IPS-15b (cell line): ENCODE results near the gene TMSB15A.
"Not testable (repeated sequence)": the region's sequence is repeated elsewhere in the genome, so short reads cannot be mapped to it uniquely, and the experiment has no call there.

Source experiments
- H3K27me3 ChIP-seq: one replicate; pipeline ENCODE4 v1.6.1; 2013; ENCODE audit warnings: low read length; ENCODE audit not compliant: control insufficient read depth, insufficient read depth
- H3K36me3 ChIP-seq: one replicate; pipeline ENCODE4 v1.6.1; 2013; ENCODE audit warnings: low read length; ENCODE audit not compliant: control insufficient read depth, insufficient read depth
- H3K4me1 ChIP-seq: one replicate; pipeline ENCODE4 v1.6.1; 2013; ENCODE audit warnings: mild to moderate bottlenecking, low read length; ENCODE audit not compliant: control insufficient read depth, insufficient read depth
- H3K4me3 ChIP-seq: one replicate; pipeline ENCODE4 v1.5.1; 2013; ENCODE audit warnings: low read depth, low read length
- H3K9ac ChIP-seq: one replicate; pipeline ENCODE4 v1.6.1; 2013; ENCODE audit warnings: low read depth, mild to moderate bottlenecking, low read length
- H3K9me3 ChIP-seq: one replicate; pipeline ENCODE4 v1.6.1; 2013; ENCODE audit warnings: mild to moderate bottlenecking, low read length; ENCODE audit not compliant: control insufficient read depth, insufficient read depth

TMSB15A gene

DNA sequence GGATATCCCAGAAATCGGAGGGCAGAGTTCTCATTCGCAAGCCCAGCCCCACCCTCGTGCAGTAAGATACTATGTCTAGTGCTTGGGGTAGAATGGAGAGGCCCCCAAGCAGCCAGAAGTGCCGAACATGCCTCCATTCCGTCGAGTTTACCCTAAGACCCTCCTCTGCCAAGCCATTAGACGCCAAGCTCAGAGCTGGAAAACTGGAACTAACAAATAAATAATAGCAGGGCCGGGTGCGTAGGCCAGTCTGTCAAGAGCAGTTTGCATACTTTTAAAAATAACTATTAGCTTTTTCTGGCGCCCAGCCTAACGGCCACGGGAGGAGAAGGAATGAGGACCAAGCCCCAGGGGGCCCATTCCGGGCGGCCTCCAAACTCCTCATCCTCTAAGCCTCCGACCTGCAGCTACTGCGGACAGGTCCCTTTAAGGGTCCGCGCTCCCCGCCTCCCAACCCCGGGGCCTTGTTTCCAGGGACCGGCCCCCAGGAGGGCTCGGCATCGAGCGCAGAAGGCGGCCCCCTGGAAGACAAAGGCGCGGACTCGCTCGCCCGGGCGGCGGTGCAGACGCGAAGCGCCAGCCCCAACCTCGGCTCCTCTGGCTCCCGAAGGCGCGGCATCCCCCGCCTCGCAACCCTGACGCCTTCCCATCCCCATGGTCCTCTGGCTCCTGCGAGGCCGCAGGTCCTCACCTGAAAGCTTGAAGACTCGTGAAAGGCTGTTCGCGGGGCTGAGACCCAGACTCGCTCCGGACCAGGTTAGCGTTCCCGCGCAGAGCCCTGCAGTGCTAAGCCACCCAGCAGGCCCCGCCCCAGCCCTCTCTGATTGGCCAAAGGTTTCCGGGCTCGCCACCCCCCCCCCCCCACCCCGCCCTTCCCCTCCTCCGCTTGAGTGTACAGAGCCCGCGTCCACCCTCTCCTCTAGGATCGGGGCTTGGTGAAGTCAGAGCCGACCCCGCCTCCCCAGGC, at the start of gene TMSB15A:
Gene TMSB15A, minus strand, starts transcription at position 765 of the 967 bp plus-strand sequence.
- H3K9ac ChIP-seq = no peak within 1 kb of the TSS
- H3K4me3 ChIP-seq = peak within 1 kb of the TSS; percentile 48
- H3K27me3 ChIP-seq = peaks cover 10% of the 10 kb centered on the region
- no peaks in the 10 kb centered on the region for H3K9me3 ChIP-seq
- H3K36me3 ChIP-seq = no peaks in the 10 kb centered on the region
- H3K4me1 ChIP-seq = no peaks in the 10 kb centered on the region

DNA sequence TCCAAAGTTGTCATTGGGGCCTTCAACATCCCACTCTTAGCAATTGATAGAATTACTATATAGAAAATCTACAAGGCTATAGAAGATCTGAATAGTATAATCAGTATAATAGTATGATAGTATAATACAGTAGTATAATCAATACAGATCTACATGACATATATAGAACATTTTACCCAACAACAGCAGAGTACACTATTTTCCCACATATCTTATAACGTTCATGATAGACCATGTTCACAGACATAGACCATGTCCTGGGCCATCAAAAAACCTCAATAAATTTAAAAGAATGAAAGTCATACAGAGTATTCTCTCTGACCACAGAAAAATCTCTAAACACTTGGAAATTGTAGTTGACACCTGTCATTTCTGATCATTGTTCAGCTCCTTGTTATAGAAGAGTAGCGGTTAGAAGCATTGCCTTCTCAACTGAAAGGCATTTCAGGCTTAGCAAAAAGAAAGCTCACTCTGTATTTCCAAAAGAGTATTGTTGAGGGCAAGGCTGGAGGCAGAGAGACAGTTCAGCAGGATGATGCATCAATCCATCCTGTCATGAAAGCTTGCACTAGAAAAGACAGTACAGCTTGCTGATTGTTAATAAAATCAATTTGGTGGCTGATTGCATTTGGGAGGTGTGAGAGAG, 44.0 kb upstream of the TMSB15A start:
- no peaks in the 10 kb centered on the region for H3K36me3 ChIP-seq
- H3K9me3 ChIP-seq = no peaks in the 10 kb centered on the region
- no peaks in the 10 kb centered on the region for H3K4me1 ChIP-seq
- H3K27me3 ChIP-seq = no peaks in the 10 kb centered on the region
- H3K9ac ChIP-seq = no peak overlapping the region
- no peak overlapping the region for H3K4me3 ChIP-seq

DNA sequence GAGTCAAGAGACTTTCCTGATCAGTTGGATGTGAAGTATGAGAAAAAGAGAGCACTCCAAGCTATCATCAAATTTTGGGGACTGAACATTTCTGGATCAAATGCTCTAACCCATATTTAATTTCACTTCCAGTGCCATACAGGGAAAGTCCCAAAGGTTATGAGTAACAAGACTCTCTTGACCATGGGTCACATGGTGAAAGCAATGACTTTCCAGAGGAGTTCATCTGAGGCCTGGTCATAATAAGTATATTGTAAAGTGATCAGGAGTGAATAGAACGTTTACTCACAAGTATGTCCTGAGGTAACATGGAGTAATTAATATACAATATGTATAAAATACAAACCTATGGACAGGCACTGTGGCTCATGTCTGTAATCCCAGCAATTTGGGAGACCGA, 42.1 kb upstream of the TMSB15A start:
- Histone ChIP-seq H3K9ac (no peak overlapping the region), H3K27me3 (no peaks in the 10 kb centered on the region), H3K9me3 (no peaks in the 10 kb centered on the region), H3K4me3 (no peak overlapping the region), H3K36me3 (no peaks in the 10 kb centered on the region), H3K4me1 (no peaks in the 10 kb centered on the region)

DNA sequence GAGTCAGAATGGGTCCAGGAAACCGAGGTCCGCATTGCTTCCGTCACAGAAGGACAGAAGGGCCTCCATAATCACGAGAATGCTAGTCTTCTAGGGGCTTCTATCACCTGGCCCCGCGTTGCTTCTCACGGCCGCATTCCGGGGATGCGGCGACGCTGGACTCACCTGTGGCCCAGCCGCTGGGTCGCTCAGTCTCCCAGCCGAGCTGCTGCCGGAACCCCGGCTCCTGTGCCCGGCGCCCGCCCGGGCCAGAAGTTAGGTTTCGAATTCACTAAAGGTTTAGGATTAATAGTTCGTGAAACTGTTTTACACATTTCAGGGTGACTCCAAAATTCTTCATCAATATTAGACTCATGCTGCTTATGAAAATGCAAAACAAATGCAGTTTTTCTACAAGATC, 31.7 kb upstream of the TMSB15A start:
- Histone ChIP-seq H3K9me3 (no peaks in the 10 kb centered on the region), H3K9ac (no peak overlapping the region), H3K4me1 (no peaks in the 10 kb centered on the region), H3K4me3 (no peak overlapping the region), H3K27me3 (peaks cover 14% of the 10 kb centered on the region), H3K36me3 (no peaks in the 10 kb centered on the region)

DNA sequence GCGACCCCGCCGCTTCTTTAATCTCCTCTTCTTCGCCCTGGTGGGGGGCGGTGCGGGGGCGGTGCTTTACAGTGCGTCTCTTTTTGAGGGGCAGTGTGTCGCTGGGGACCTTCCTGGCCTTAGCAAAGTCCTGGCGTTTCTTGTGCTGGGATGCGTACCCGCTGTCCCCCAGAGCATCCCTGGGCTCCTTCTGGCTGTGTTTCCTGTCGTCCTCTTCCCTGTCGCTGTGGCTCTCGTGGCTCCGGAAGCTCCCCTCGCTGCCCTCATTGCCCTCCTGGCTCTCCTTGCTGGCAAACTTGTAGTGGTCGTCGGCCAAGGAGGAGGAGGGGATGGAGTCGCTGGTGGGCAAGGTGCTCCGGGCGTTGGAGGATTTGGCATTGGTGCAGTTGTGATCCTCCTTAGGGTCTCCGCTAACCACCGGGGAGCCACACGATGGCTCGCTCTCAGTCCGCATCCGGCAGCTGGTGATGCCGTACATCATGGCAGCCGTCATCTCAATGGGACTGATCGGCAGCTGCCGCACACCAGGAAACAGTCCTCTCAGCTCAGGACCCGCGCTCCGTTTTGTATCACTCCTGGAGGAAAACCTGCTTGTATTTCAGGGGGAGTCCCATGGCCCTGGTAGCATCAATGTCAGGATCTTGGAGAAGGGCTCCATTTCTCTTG, 30.4 kb upstream of the TMSB15A start:
- Histone ChIP-seq H3K27me3 (peaks cover 14% of the 10 kb centered on the region), H3K4me1 (no peaks in the 10 kb centered on the region), H3K4me3 (peak overlapping the region; percentile 43)

DNA sequence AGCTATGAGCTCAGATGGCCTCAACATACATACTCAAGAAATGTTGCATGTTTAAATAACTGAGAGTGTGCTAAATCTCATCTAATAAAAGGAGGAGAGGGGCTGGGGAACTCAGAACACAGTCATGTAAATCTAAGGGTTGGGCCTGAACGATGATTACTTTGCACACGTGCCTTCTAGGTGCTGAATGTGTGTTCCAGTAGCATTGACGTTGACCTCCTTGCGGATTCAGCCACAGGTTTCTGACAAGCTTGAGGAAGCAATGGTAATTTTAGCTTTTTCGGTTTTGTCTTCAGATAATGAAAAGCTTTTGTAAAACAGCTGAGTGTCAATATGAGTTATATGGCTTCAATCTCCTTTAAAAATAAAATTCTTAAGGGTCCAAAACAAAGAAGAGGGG, 29.6 kb upstream of the TMSB15A start:
- H3K4me1 ChIP-seq, H3K4me3 ChIP-seq, H3K9me3 ChIP-seq, H3K9ac ChIP-seq, H3K36me3 ChIP-seq: not testable (repeated sequence)
- peaks cover 14% of the 10 kb centered on the region for H3K27me3 ChIP-seq

More for the DNA sequence above, 30.4 kb upstream of the TMSB15A start:
- H3K9me3 ChIP-seq = no peaks in the 10 kb centered on the region
- no peaks in the 10 kb centered on the region for H3K36me3 ChIP-seq
- no peak overlapping the region for H3K9ac ChIP-seq

DNA sequence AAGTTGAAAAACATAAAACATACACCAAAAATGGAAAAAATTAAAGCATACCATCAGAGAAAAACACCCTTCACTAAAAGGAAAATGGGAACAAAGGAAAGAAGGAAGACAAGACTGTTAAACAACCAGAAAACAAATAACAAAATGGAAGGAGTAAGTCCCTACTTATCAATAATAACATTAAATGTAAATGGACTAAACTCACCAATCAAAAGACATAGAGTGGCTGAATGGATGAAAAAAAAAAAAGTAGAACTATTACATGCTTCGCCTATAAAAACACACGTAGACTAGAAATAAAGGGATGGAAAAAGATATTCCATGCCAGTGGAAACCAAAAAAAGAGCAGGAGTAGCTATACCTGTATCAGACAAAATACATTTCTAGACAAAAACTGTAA, 19.4 kb upstream of the TMSB15A start:
- Histone ChIP-seq H3K4me1 (no peaks in the 10 kb centered on the region), H3K4me3 (no peak overlapping the region), H3K9me3 (peaks cover 7% of the 10 kb centered on the region), H3K36me3 (no peaks in the 10 kb centered on the region), H3K27me3 (no peaks in the 10 kb centered on the region), H3K9ac (no peak overlapping the region)

DNA sequence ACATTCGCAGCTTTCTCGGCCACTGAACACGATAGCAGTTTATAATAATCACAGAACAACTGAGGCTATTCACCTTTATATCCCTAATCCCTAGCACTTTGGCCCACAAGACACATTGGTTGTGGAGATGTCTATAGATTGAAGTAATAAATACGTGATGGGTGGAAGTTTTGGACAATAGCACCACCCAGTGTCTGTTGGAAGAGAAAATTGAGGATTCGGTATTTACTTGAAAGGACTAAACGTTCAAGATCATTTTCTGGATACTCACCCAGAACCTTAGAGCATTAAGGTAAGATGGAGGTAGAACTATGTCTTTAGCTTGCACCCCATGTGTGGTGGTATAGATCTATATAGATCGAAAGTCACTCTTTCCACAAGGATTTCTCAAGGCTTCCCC, 787 bp upstream of the TMSB15A start:
- Histone ChIP-seq H3K9ac (no peak overlapping the region), H3K27me3 (peaks cover 10% of the 10 kb centered on the region), H3K4me3 (no peak overlapping the region), H3K4me1 (no peaks in the 10 kb centered on the region), H3K9me3 (no peaks in the 10 kb centered on the region), H3K36me3 (no peaks in the 10 kb centered on the region)

DNA sequence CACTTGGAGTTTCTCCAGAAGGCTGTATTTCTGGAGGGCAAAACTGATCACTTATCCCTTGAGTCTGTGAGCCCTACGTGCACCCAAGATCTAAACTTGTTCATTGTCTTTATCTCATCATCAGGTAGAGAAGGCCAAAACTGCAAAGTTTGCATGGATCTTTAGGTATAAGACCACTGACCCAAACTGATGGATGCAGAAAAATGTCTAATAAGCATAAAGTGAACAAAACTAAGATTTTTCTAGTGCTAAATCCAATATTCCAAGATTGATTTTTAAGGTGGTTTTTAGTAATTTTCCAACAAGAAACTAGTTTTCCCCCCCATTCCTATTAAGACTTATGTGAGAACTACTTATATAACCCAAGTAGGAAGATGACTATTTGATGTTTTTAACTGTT, 2.0 kb downstream of the TMSB15A start:
- peaks cover 10% of the 10 kb centered on the region for H3K27me3 ChIP-seq
- H3K4me1 ChIP-seq = no peaks in the 10 kb centered on the region
- no peaks in the 10 kb centered on the region for H3K9me3 ChIP-seq
- no peak overlapping the region for H3K4me3 ChIP-seq
- no peaks in the 10 kb centered on the region for H3K36me3 ChIP-seq
- H3K9ac ChIP-seq = no peak overlapping the region

DNA sequence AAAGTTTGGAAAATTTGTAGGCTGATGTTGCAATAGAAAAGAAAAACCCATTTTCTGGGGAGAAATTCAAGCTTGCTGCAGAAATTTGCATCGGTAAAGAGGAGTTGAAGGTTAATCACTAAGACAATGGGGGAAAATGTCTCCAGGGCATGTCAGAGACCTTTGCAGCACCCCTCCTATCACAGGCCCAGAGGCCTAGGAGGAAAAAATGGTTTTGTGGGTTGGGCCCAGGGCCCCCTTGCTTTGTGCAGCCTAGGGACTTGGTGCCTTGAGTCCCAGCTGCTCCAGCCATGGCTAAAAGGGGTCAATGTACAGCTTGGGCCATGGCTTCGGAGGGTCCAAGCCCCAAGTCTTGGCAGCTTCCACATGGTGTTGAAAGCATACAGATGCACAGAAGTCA, 17.8 kb downstream of the TMSB15A start:
- H3K27me3 ChIP-seq = no peaks in the 10 kb centered on the region
- H3K36me3 ChIP-seq = no peaks in the 10 kb centered on the region
- H3K9me3 ChIP-seq = no peaks in the 10 kb centered on the region
- H3K4me3 ChIP-seq = no peak overlapping the region
- no peak overlapping the region for H3K9ac ChIP-seq
- H3K4me1 ChIP-seq = no peaks in the 10 kb centered on the region

DNA sequence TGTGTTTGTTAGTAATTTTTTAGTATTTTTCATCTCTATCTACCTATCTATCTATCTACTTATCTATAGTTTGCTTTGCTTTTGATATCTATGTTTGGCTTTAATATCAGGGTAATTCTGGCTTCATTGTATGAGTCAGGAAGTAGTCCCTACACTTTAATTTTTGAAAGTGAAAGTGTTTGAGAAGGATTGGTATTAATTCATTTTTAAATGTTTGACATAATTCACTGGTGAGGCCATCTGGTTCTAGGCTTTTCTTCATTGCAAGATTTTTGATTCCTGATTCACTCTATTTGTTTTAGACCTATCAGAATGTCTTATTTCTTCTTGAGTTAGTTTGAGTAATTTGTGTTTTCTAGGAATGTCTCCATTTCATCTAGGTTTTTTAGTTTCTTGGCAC, 24.8 kb downstream of the TMSB15A start:
- Histone ChIP-seq H3K27me3 (no peaks in the 10 kb centered on the region), H3K4me1 (no peaks in the 10 kb centered on the region), H3K9me3 (no peaks in the 10 kb centered on the region), H3K4me3 (no peak overlapping the region), H3K36me3 (no peaks in the 10 kb centered on the region), H3K9ac (no peak overlapping the region)
